HEK293 (cell line): ENCODE results near the gene RNF123.

ENCODE experiments used
- CTCF ChIA-PET: fragments of 350-600 bp; formaldehyde crosslinking; extraction: SDS; loops from one replicate; lab custom pipeline; 2021; ENCODE audit warnings: antibody characterized with exemption; lab: Yijun Ruan, JAX
- POLR2A ChIA-PET: fragments of 300-600 bp; formaldehyde crosslinking; extraction: SDS; loops from one replicate; lab custom pipeline; 2020; ENCODE audit warnings: antibody characterized with exemption, inconsistent platforms; lab: Yijun Ruan, JAX
- H3K27ac ChIP-seq: fragments of 200-500 bp; sonication (Bioruptor generic); 2 replicates; pipeline ENCODE4 v1.5.1; 2014; ENCODE audit warnings: low read depth, low read length, control low read depth, inconsistent platforms; ENCODE audit errors: extremely low read depth
- H3K36me3 ChIP-seq, 2 experiments: fragments of 200-500 bp in 1 of 2; sonication (Bioruptor generic) in 1 of 2; 1 replicate in 1 of 2; 2 replicates in 1 of 2; pipeline ENCODE4 v1.5.1; 2014 to 2017; ENCODE audit warnings: inconsistent platforms in 2 of 2, low read length in 2 of 2; ENCODE audit not compliant: control insufficient read depth in 2 of 2, insufficient read depth in 1 of 2
- H3K4me1 ChIP-seq: fragments of 200-500 bp; sonication (Bioruptor generic); 2 replicates; pipeline ENCODE4 v1.5.1; 2014; ENCODE audit warnings: mild to moderate bottlenecking, low read length, inconsistent platforms; ENCODE audit not compliant: control insufficient read depth, insufficient read depth
- H3K4me3 ChIP-seq: 2 replicates; pipeline ENCODE4 v1.5.1; 2011; ENCODE audit warnings: low read depth, mild to moderate bottlenecking, control low read depth, low read length, moderate library complexity
- H3K9me3 ChIP-seq: fragments of 200-500 bp; sonication (Bioruptor generic); 2 replicates; pipeline ENCODE4 v1.5.1; 2014; ENCODE audit warnings: low read depth, low read length, inconsistent platforms; ENCODE audit not compliant: control insufficient read depth, insufficient read depth
- CTCF ChIP-seq: fragments of 450-650 bp; formaldehyde crosslinking; IDR thresholded peaks from 2 replicates; pipeline ENCODE4 v1.5.1; 2016; ENCODE audit warnings: missing biosample characterization, missing genetic modification characterization
- OVOL3 ChIP-seq: fragments of 450-650 bp; formaldehyde crosslinking; IDR thresholded peaks from 2 replicates; pipeline ENCODE4 v1.5.1; 2016; ENCODE audit warnings: missing biosample characterization, missing genetic modification characterization
- REPIN1 ChIP-seq: fragments of 450-650 bp; formaldehyde crosslinking; IDR thresholded peaks from 2 replicates; pipeline ENCODE4 v1.5.1; 2017; ENCODE audit warnings: missing biosample characterization, missing genetic modification characterization, low read depth
- SALL2 ChIP-seq: fragments of 450-650 bp; formaldehyde crosslinking; IDR thresholded peaks from 2 replicates; pipeline ENCODE4 v1.5.0; 2017; ENCODE audit warnings: missing biosample characterization, mild to moderate bottlenecking, missing genetic modification characterization, borderline replicate concordance
- SCRT1 ChIP-seq: fragments of 450-650 bp; formaldehyde crosslinking; IDR thresholded peaks from 2 replicates; pipeline ENCODE4 v1.5.1; 2016; ENCODE audit warnings: missing biosample characterization, missing genetic modification characterization, borderline replicate concordance
- SCRT2 ChIP-seq: fragments of 450-650 bp; formaldehyde crosslinking; IDR thresholded peaks from 2 replicates; pipeline ENCODE4 v1.5.1; 2016; ENCODE audit warnings: missing biosample characterization, missing genetic modification characterization
- ZBTB44 ChIP-seq: fragments of 450-650 bp; IDR thresholded peaks from 2 replicates; pipeline ENCODE4 v1.5.1; 2018; ENCODE audit warnings: missing biosample characterization, mild to moderate bottlenecking, missing genetic modification characterization
- ZNF138 ChIP-seq: fragments of 450-650 bp; formaldehyde crosslinking; IDR thresholded peaks from 2 replicates; pipeline ENCODE4 v1.5.1; 2016; ENCODE audit warnings: missing biosample characterization, missing genetic modification characterization, borderline replicate concordance
- ZNF362 ChIP-seq: fragments of 450-650 bp; formaldehyde crosslinking; IDR thresholded peaks from 2 replicates; pipeline ENCODE4 v1.5.1; 2016; ENCODE audit warnings: missing biosample characterization, missing genetic modification characterization
- ZNF513 ChIP-seq: fragments of 450-650 bp; IDR thresholded peaks from 2 replicates; pipeline ENCODE4 v1.5.1; 2018; ENCODE audit warnings: missing biosample characterization, missing genetic modification characterization
- ZNF514 ChIP-seq: fragments of 450-650 bp; formaldehyde crosslinking; IDR thresholded peaks from 2 replicates; pipeline ENCODE4 v1.5.1; 2016; ENCODE audit warnings: missing biosample characterization, missing genetic modification characterization
- ZNF529 ChIP-seq: fragments of 450-650 bp; formaldehyde crosslinking; IDR thresholded peaks from 2 replicates; pipeline ENCODE4 v1.5.1; 2017; ENCODE audit warnings: missing genetic modification characterization, missing biosample characterization; ENCODE audit not compliant: insufficient replicate concordance
- ZNF571 ChIP-seq: fragments of 450-650 bp; formaldehyde crosslinking; IDR thresholded peaks from 2 replicates; pipeline ENCODE4 v1.5.0; 2017; ENCODE audit warnings: missing biosample characterization, missing genetic modification characterization
- ZNF621 ChIP-seq: fragments of 450-650 bp; formaldehyde crosslinking; IDR thresholded peaks from 2 replicates; pipeline ENCODE4 v1.5.1; 2017; ENCODE audit warnings: missing biosample characterization, missing genetic modification characterization
- ZNF626 ChIP-seq: fragments of 450-650 bp; sonication (Bioruptor Pico); formaldehyde crosslinking; IDR thresholded peaks from 2 replicates; pipeline ENCODE4 v1.5.1; 2018; ENCODE audit warnings: missing biosample characterization, missing genetic modification characterization, inconsistent platforms
- ZNF654 ChIP-seq: fragments of 450-650 bp; formaldehyde crosslinking; IDR thresholded peaks from 2 replicates; pipeline ENCODE4 v1.5.1; 2016; ENCODE audit warnings: low read depth, missing biosample characterization, missing genetic modification characterization
- ZNF664 ChIP-seq: fragments of 450-650 bp; formaldehyde crosslinking; IDR thresholded peaks from 2 replicates; pipeline ENCODE4 v1.5.1; 2016; ENCODE audit warnings: missing biosample characterization, missing genetic modification characterization
- ZNF677 ChIP-seq: fragments of 450-650 bp; IDR thresholded peaks from 2 replicates; pipeline ENCODE4 v1.5.0; 2018; ENCODE audit warnings: missing biosample characterization, mild to moderate bottlenecking, missing genetic modification characterization, moderate library complexity
- ZNF704 ChIP-seq: fragments of 450-650 bp; formaldehyde crosslinking; IDR thresholded peaks from 2 replicates; pipeline ENCODE4 v1.5.1; 2016; ENCODE audit warnings: missing biosample characterization, missing genetic modification characterization
- ZNF76 ChIP-seq: fragments of 450-650 bp; formaldehyde crosslinking; IDR thresholded peaks from 2 replicates; pipeline ENCODE4; 2016; ENCODE audit warnings: low read depth, missing biosample characterization, missing genetic modification characterization, borderline replicate concordance

RNF123 gene

GRCh38 chr3:49641292-49641691, 48.1 kb upstream of the RNF123 start:
- no peaks in the 10 kb centered on the region for H3K9me3 ChIP-seq
- peaks cover 0 to 4% of the 10 kb centered on the region in 2 experiments; a peak in 1 of 3 replicates for H3K36me3 ChIP-seq
- H3K27ac ChIP-seq, result no peak overlapping the region
- TF ChIP-seq ZNF626 (tag by site-specific recombination) (no peak), OVOL3 (tag by site-specific recombination) (no peak), ZNF513 (tag by site-specific recombination) (no peak)
- ChIA-PET CTCF (no interaction called here), POLR2A (no interaction called here)
- H3K4me3 ChIP-seq, result no peak overlapping the region
- no peaks in the 10 kb centered on the region for H3K4me1 ChIP-seq

- no peak overlapping the region for H3K27ac ChIP-seq
- TF ChIP-seq SALL2 (tag by site-specific recombination), result no peak
- no peaks in the 10 kb centered on the region for H3K9me3 ChIP-seq
- H3K36me3 ChIP-seq, result peaks cover 0 to 4% of the 10 kb centered on the region in 2 experiments; a peak in 1 of 3 replicates
- no peaks in the 10 kb centered on the region for H3K4me1 ChIP-seq
- H3K4me3 ChIP-seq, result no peak overlapping the region
- ChIA-PET CTCF (no interaction called here), POLR2A (no interaction called here)
These were observed 47.2 kb upstream of the RNF123 start for GRCh38 chr3:49641921-49642707.

- POLR2A ChIA-PET, result no interaction called here
These were observed 46.6 kb upstream of the RNF123 start for GRCh38 chr3:49642708-49643145.

More at GRCh38 chr3:49642708-49643145, 46.6 kb upstream of the RNF123 start:
- no peaks in the 10 kb centered on the region for H3K4me1 ChIP-seq
- CTCF ChIA-PET, result no interaction called here
- TF ChIP-seq ZNF529 (tag by site-specific recombination) (no peak), OVOL3 (tag by site-specific recombination) (no peak), SCRT1 (tag by site-specific recombination) (no peak), SCRT2 (no peak), ZNF677 (tag by site-specific recombination) (no peak), CTCF (tag by site-specific recombination) (no peak), ZBTB44 (tag by site-specific recombination) (no peak), ZNF76 (tag by site-specific recombination) (no peak), ZNF571 (no peak), ZNF362 (no peak), REPIN1 (tag by site-specific recombination) (no peak), ZNF704 (no peak), ZNF514 (tag by site-specific recombination) (no peak), ZNF664 (no peak), ZNF654 (tag by site-specific recombination) (no peak), ZNF138 (tag by site-specific recombination) (no peak), ZNF621 (tag by site-specific recombination) (no peak)
- H3K27ac ChIP-seq, result no peak overlapping the region
- peaks cover 0 to 4% of the 10 kb centered on the region in 2 experiments; a peak in 1 of 3 replicates for H3K36me3 ChIP-seq
- H3K9me3 ChIP-seq, result no peaks in the 10 kb centered on the region
- no peak overlapping the region for H3K4me3 ChIP-seq
